Fibroblast of mammary gland (primary cell): ENCODE results near the gene TM2D3.

ENCODE experiments used
- DNase-seq: peaks from one replicate; pipeline ENCODE4 v3.0.0-alpha.2; 2010; ENCODE audit warnings: low read depth
- H3K4me3 ChIP-seq: 2 replicates; pipeline ENCODE4 v1.5.1; 2011; ENCODE audit warnings: low read depth, mild to moderate bottlenecking, low read length, moderate library complexity; ENCODE audit not compliant: control insufficient read depth
- CTCF ChIP-seq: conservative IDR thresholded peaks from 2 replicates; pipeline ENCODE4 v1.5.1; 2011; ENCODE audit warnings: low read depth, low read length, inconsistent platforms; ENCODE audit not compliant: control insufficient read depth, insufficient read depth

TM2D3 gene

GRCh38 chr15:101689901-101690300, 37.7 kb upstream of the TM2D3 start:
- peak; percentile 79 for DNase-seq
- H3K4me3 ChIP-seq: no peak overlapping the region
- TF ChIP-seq CTCF: no peak

- no peak overlapping the region for H3K4me3 ChIP-seq
- no peak for TF ChIP-seq CTCF
- no peak for DNase-seq
Measured at GRCh38 chr15:101686718-101687117, 34.5 kb upstream of the TM2D3 start.

- no peak for TF ChIP-seq CTCF
- DNase-seq: no peak
- no peak overlapping the region for H3K4me3 ChIP-seq
Measured at GRCh38 chr15:101684877-101685276, 32.7 kb upstream of the TM2D3 start.

- peak; percentile 83 for DNase-seq
- TF ChIP-seq CTCF: no peak
- no peak overlapping the region for H3K4me3 ChIP-seq
Measured at GRCh38 chr15:101684384-101684783, 32.2 kb upstream of the TM2D3 start.

GRCh38 chr15:101679806-101680205, 27.6 kb upstream of the TM2D3 start:
- no peak for DNase-seq
- no peak for TF ChIP-seq CTCF
- H3K4me3 ChIP-seq: no peak overlapping the region

- peak; percentile 56 for DNase-seq
- TF ChIP-seq CTCF: no peak
- no peak overlapping the region for H3K4me3 ChIP-seq
Measured at GRCh38 chr15:101676921-101677329, 24.7 kb upstream of the TM2D3 start.
